ENCODE data around the gene RACGAP1.

RACGAP1 gene

DNA sequence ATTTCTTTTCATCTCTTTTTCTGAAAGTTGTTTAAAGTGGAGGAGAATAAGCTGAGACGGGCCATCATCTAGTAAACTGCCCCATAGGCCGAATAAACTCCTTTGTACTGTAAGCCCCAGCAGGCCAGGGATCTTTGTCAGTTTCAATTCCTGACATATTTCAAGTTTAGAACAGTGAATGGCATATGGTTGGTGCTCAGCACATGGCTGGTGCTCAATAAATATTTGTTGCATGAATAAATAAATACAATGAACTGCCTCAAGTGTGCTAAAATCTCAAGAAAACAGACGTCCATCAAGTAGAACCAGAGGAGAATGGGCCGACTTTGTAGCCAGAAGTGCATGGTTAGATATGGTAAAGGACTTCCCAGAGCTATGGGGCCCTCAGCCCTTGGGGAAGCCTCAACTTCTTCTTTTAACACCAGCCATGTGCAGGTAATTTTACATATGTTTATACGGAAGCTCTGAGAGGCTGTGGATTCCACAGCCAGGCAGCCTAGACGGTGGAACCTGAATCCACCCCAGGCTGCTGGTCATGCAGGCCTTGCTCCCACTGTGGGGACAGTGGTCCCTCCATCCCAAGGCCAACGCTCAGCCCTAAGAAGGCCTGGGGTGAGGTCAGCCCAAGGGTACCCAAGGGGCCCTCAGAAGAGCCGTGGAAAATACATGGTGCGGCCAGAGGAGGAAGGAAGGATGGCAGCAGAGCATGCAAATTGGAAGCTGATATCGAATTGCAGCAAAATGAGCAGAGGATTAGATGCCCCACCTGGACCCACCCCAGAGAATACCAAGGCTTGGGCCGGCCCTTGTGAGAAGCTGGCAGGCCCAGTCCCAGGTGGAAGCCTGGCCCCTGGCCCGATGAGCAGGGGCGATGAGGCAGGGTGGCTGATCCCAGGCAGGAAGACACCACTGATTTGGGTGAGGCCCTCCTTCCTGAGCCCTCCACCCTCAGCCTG is 83.5 kb downstream of the RACGAP1 start:
- no peak for DNase-seq (ENCODE audit: low spot score)

GRCh38 chr12:49939707-49940106 is 85.6 kb downstream of the RACGAP1 start:
- DNase-seq (ENCODE audit: low spot score), result no peak

DNA sequence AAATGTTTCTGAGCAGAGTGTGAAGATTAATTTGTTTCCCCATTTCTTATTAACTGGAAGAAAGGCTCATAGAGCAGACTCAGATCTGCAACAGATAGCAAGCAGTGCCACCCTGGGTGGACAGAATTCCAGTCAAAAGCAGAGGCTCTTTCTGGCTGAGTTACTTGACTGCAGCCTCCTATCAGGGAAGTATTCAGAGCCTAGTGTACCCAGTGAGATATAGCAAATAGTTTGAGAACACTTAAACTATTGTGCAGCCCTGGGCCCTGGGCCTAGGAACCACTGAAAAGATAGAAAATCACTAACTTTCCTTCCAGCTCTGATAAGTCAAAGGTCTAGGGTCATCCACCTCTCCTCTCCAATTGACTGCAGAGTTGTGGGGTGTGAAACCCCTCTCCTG is 86.0 kb downstream of the RACGAP1 start:
- DNase-seq (ENCODE audit: low spot score), result no peak
